ENCODE results near the gene TRAF3IP1. TPM values are rescaled to one million over a fixed set of nuclear protein-coding genes. Genes with fewer than 3 reads are reported as not detected.

Gene TRAF3IP1
- total RNA-seq, 1 experiment from 2014 or later = 8.2 TPM

DNA sequence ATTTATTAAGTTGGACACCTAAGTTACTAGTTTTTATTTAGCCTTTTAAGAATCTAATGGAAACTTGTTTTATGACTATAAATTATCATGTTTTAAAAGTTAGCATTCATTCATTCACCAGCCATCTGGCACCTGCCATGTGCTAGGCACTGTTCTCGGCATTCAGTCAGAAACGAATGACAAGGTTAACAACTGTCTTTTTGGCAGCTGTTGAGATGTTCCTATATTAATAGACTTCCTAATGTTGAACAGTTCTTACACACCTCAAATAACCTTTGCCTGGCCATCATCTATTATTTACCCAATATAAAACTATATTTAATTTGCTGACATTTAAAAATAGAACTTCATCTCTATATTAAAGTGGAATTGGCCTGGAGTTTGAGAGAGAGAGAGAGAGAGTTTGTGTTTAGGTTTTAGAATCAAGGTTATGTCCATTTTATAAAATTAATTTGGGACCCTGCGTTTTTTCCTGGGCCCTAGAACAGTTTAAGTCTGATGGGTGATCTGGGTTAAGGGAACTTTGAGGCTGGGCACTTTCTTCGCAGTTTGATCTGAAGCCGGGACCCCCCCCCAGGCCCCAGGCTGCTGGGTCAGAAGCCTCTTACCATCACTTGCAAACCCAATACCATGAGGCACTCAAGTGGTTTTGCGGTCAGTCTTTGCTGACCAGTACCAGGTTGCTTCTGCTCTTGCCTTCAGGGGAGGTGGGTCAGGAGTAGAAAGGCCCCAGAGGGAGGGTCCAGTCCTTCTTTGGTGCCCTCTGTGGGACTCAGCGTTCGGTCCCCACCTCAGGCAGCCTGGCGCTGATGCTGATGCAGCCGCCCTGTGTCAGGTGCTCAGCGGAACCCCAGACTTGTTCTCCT is 58.1 kb downstream of the TRAF3IP1 start:
- Histone ChIP-seq H3K27ac (ENCODE audit: low read length) (no peak overlapping the region), H3K36me3 (ENCODE audit: low read depth, low read length) (no peaks in the 10 kb centered on the region), H3K9me3 (ENCODE audit: low read length) (no peaks in the 10 kb centered on the region), H3K4me3 (ENCODE audit: low read length) (no peak overlapping the region), H3F3A (ENCODE audit: low read length, unreplicated experiment) (peaks cover 8% of the 10 kb centered on the region), H3K4me1 (ENCODE audit: insufficient read depth, low read length) (peaks cover 28% of the 10 kb centered on the region), H3K9me2 (replicated peaks; ENCODE audit: low read length) (no peaks in the 10 kb centered on the region), H3K4me2 (ENCODE audit: low read length) (no peak overlapping the region), H4K20me1 (ENCODE audit: low read length) (no peaks in the 10 kb centered on the region), H2AFZ (ENCODE audit: low read length) (no peak overlapping the region), H3K27me3 (ENCODE audit: low read length) (no peaks in the 10 kb centered on the region), H3K79me2 (ENCODE audit: low read length) (no peaks in the 10 kb centered on the region), H3K9ac (ENCODE audit: low read length) (no peak overlapping the region)
- ChIA-PET POLR2A (ENCODE audit: unreplicated experiment) (interaction anchor here (0.6 kb wide), 1 partner anchor 13 kb away, joined by 8 read pairs; no protein-coding TSS in a partner anchor), CTCF (no interaction called here)
- DNase-seq (no peak), ATAC-seq (no peak)
- no TSS peak for BruUV-seq (replicated peaks)
- TF ChIP-seq EZH2phosphoT487 (IDR thresholded peaks at IDR 0.05; ENCODE audit: borderline replicate concordance, low read length) (no peak), EZH2 (IDR thresholded peaks at IDR 0.05; ENCODE audit: low read length, unreplicated experiment) (no peak)
- TF ChIP-seq, protein P1, sequence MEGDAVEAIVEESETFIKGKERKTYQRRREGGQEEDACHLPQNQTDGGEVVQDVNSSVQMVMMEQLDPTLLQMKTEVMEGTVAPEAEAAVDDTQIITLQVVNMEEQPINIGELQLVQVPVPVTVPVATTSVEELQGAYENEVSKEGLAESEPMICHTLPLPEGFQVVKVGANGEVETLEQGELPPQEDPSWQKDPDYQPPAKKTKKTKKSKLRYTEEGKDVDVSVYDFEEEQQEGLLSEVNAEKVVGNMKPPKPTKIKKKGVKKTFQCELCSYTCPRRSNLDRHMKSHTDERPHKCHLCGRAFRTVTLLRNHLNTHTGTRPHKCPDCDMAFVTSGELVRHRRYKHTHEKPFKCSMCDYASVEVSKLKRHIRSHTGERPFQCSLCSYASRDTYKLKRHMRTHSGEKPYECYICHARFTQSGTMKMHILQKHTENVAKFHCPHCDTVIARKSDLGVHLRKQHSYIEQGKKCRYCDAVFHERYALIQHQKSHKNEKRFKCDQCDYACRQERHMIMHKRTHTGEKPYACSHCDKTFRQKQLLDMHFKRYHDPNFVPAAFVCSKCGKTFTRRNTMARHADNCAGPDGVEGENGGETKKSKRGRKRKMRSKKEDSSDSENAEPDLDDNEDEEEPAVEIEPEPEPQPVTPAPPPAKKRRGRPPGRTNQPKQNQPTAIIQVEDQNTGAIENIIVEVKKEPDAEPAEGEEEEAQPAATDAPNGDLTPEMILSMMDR (conservative IDR thresholded peaks at IDR 0.05; ENCODE audit: low read depth, low read length) = no peak
- intact Hi-C loops (cut with micrococcal nuclease) = no loop called here

- Histone ChIP-seq H3K9ac (ENCODE audit: low read length) (no peak overlapping the region), H2AFZ (ENCODE audit: low read length) (no peak overlapping the region; the same call in 1 of the 2 replicates), H4K20me1 (ENCODE audit: low read length) (no peaks in the 10 kb centered on the region), H3K36me3 (ENCODE audit: low read depth, low read length) (no peaks in the 10 kb centered on the region), H3K4me1 (ENCODE audit: insufficient read depth, low read length) (peaks cover 28% of the 10 kb centered on the region), H3K27ac (ENCODE audit: low read length) (peak overlapping the region; percentile 88), H3K27me3 (ENCODE audit: low read length) (no peaks in the 10 kb centered on the region), H3K9me3 (ENCODE audit: low read length) (no peaks in the 10 kb centered on the region), H3K9me2 (replicated peaks; ENCODE audit: low read length) (no peaks in the 10 kb centered on the region), H3F3A (ENCODE audit: low read length, unreplicated experiment) (peaks cover 8% of the 10 kb centered on the region), H3K79me2 (ENCODE audit: low read length) (no peaks in the 10 kb centered on the region), H3K4me3 (ENCODE audit: low read length) (no peak overlapping the region), H3K4me2 (ENCODE audit: low read length) (peak overlapping the region; percentile 53)
- ChIA-PET CTCF (no interaction called here), POLR2A (ENCODE audit: unreplicated experiment) (no interaction called here)
- TF ChIP-seq EZH2phosphoT487 (IDR thresholded peaks at IDR 0.05; ENCODE audit: borderline replicate concordance, low read length) (no peak), EZH2 (IDR thresholded peaks at IDR 0.05; ENCODE audit: low read length, unreplicated experiment) (no peak)
- TF ChIP-seq, protein P1 (conservative IDR thresholded peaks at IDR 0.05; ENCODE audit: low read depth, low read length) = no peak
- intact Hi-C loops (cut with micrococcal nuclease) = no loop called here
- DNase-seq (peak; percentile 37), ATAC-seq (peak; percentile 50)
- no TSS peak for BruUV-seq (replicated peaks)
These were observed 58.9 kb downstream of the TRAF3IP1 start for GRCh38 chr2:238379096-238379810.
